ENCODE data around the gene MEF2C. TPM values are rescaled to one million over a fixed set of nuclear protein-coding genes. Genes with fewer than 3 reads are reported as not detected.
A peak's percentile ranks its signal among the peaks of the same experiment; 100 is the strongest.

The MEF2C gene
- total RNA-seq, 1 donor from 2014 or later, result 122 TPM

DNA sequence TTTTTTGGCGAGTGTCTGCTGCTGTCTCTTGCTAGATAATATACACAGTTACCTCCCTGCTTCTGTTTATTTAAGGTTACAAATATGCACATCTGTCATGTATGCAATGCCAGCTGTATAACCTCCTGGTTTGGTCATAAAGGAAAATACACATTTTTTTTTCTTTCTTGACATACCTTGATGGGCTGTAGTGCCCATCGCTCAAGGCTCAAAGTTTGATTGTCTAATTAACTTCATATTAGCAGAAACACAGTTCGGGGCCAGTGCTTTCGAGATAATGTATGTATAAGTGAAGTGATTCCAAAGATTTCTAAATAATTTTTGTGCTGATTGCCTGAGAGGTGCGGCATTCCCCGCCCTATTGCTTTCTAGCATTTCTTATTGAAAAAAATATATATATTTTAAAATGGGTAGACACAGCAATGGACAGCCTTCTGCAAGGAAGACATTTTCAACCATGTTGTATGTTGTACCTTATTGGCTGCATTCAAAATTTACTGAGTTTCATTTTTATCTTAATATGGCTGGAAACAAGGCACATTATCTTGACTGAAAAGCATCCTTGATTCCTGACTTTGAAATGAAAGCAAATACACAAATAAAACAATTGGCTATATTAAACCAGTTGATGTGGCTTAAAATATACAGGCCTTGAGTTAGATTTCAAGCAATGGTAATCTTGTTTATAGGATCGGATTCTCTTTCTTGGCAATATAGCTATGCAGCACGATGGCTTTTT is 206.2 kb downstream of the MEF2C start:
- DNase-seq (ENCODE audit: low read depth in 2 of 2), result no peak

DNA sequence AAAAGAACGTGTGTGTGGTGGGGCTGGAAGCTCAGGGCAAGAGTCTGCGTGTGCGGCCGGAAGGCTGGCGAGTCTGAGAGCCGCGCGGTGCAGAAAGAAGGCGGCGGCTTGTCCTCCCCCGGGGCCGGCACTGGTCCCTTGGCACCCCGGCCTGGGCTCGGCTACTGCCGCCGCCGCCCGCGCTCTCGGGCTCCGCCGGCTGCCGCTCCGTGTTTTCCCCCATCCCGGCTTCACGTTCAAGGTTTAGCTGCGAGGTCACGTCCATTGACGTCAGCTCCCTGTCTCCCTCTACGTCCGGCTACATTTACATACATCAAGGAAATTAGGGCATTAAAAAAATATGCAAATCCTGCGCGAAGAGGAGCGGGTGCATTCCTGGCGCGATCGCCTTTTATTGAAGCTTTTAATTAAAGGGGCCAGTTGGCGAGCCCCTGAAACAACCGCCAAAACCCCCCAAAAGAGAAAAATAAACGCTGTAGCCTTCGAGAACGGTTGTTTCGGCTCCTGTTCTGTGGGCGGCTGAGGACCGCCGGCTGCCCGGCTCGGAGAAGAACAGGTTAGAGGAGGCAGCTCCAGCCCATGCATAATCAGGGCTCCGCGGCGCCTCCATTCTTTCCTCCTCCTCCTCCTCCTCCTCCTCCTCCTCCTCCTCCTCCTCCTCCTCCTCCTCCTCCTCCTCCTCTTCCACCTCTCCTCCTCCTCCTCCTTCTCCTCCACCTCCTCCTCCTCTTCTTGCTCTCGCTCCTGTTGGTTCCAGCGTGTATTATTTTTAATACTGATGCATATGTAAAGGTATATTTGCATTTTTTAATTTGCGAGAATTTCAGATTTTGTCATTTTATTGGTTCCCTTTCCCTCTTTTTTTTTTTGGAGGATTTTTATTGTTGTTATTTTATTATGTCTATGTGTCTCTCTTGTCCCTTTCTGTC is 207.0 kb downstream of the MEF2C start:
- peak in 1 of 2 donors; percentile 62 for DNase-seq (ENCODE audit: low read depth in 2 of 2)

DNA sequence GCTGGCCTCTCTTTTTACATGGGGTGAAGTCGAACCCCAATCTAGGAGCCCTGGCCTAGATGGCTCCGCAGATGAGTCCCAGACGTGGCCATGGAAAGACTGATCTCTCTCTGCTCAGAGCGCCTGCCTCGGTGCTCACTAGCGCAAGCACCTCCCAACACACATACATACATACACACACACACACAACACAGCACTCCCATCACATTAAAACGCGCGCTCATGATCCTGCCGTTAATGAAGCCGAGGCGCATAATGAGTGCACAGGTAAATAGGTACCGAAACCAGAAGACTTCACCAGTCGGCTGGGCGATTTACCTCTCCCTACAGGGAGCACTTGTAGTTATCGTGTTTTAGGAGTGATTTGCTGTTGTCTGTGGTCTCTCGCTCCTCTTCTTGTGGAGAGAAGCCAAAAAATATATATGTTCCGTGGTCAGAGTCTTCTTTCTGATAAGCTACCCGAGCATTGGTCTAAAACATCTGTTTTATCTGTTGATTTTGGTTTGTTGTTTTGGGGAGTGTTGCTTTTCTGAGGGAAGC is 207.7 kb downstream of the MEF2C start:
- DNase-seq (ENCODE audit: low read depth in 2 of 2), result no peak

DNA sequence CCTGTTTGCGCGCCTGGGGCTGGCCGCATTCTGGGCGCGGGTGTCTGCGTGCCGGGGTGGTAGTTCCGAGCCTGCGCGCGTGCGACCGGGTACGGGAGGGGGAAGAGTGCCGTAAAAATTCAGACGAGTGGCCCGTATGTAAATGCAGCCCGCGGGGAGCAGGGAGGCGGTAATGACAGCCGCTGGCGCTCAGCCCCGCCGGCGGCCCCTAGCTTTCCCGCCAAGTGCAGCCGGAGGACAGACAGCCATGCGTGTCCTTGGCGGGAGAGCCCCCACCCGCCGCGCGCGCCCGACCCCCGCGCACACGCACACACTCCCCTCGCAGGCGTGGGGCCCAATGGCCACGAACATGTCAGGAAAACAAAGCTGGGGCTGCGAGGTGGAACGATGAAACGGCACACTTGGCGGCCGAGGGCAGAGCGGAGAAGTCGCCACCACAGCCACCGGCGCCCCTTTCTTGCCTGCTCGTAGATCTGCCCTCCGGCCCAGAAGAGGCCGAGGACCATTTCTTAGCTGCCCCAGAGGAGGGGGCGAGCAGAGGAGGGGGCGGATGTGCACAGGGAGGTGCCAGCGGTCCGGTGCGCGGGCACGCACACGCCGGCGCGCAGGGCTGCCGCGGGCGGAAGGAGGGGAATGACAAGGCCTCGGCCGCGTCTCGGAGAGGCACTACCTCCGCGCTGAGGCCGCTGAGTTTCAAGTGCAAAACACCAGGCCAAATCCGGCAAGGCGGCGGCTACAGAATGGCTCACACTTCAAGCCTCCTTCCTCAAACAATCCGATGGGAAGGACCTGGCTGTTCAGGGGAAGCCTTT is 208.4 kb downstream of the MEF2C start:
- peak in 1 of 2 donors; percentile 27 for DNase-seq (ENCODE audit: low read depth in 2 of 2)

DNA sequence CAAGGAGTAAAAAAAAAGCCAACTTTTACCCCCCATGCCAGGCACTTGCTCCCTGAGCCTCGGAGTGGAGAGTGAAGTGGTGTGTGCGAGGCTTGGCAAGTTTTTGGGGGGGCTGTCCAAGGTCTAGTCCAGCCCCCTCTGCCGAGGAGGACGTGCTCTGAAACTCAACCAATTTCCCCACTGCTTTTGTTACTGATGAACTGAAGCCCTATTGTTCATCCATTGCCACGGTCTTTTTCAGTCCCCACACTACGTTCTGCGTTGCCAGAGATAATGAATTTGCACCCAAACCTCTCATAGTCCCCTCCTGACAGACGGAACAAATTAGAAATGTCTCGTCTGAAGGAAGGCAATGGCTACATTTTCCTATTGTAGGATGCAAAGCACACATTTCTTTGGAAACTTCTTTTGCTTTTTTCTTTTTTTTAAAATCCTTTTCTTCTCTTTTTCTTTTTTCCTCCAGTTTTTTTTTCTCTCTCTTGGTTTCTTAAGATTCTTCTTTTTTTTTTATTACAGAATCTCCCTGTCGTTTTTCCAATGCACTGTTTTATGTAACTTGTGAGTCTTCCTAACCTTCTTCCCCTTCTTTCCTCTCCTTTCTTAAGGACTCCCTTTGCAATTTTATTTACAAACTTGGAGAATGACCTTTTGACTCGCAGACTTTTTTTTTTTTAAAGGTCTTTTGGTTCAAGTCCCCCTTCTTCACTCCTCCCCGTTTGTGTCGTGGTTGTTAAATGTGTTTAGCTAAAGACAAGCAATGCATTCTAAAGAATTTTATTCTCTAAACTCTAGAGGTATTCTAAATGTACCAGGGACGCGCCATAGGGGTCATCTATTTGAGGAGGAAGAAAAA is 209.5 kb downstream of the MEF2C start:
- no peak for DNase-seq (ENCODE audit: low read depth in 2 of 2)

DNA sequence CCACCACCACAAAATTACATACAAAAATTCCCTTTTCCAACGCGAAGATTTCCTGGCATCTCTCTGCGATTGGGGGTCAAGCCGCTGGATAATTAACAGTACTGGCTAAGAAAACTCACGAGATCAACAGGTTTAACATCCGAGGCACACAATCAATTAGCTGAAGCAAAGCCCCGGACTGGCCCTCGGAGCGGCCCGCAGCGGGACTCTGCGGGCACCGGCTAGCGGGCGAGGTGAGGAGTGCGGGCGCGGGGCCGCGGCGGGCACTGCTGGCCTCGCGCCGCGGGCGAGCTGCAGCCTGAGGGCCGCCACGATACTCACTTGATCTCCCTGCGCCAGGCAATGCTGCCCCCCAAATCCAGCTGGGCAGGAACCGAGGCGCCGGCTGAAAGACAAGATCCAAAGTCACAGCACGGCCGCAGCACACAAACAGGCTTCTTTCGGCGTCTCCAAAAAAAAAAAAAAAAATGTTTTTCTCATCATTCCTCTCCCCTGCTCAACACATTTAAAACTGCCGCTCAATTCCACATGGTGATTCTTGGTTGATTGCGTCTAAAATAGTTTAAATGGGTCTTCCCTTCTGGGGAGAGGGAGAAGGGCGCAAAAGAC is 210.2 kb downstream of the MEF2C start:
- no peak for DNase-seq (ENCODE audit: low read depth in 2 of 2)

DNA sequence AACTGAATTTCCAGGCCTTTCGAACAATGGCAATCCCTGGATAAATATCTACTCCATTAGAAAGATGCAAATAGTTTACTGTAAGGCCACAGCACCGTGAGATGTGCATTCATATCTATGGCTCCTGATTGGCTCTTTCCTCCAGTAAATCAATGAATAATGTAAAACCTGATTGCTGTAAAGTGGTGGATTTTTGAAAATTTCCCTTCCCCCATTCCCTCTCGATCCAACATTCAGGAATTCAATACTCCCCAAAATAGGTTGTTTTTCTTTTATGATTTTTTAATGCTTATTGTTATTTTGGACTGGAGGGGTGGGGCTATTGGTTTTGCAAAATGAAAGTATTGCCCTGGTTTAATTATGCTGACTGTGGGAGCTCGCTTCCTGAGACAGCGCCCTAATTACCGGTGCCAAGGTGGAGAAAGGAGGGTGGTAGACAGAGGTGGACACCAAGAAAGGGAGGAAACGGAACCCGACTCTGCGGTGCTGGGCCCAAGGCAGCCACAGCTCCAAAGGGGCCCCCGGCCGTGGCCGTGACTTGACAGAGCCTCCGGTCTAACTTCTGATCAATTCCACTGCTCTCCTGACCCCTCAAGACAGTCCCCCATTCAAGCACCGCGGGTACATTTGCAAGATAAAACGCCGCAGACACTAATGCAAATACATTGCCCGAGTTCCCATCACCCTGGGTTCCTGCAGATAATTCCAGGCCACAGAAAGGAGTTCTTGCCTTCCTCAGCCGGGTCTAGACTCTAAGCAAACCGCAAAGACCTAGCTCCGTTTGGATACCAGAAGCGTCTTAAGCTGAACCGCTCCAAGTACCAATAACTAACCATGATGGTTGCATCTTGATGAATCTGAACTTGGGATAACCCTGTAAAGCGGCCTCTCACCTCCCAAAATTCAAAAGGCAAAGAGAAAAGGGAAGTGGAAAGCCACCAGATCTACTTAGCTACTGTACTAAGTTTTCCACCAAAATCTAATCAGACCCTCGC is 211.2 kb downstream of the MEF2C start:
- no peak for DNase-seq (ENCODE audit: low read depth in 2 of 2)

DNA sequence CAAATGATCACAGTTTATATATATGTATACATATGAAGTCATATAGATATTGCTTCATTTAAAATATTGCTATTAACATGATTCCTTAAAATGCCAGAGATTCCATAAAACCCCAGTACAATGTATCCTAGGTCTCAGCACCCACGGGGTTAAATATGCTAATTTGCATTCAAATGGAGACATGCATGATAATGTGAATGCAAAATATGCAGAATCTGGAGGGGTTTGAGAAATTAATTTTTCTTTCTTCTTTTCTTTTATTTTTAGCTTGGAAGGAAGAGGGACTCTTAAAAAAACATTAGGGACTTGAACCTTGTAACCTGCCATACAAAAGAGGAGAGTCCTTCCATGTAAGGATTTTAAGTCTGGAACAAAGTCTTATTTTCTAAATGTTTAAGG is 211.9 kb downstream of the MEF2C start:
- no peak for DNase-seq (ENCODE audit: low read depth in 2 of 2)

DNA sequence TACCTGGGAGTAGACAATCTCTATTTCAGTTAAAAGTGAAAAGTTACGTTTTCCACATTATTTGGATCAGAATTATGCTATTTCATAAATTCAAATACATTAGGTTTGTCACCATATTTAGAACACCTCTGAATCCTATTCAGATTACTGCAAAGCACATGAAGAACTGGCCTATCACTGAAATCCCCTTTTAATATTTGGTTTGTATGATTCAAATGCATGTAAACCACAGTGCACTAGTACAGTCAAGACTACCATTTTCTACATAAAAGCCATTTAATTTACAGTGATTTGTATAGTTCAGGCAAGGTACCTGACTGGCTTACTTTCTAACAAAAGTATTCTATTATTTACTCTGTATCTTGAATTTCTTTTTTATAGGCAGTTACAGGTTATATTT is 212.5 kb downstream of the MEF2C start:
- no peak for DNase-seq (ENCODE audit: low read depth in 2 of 2)

DNA sequence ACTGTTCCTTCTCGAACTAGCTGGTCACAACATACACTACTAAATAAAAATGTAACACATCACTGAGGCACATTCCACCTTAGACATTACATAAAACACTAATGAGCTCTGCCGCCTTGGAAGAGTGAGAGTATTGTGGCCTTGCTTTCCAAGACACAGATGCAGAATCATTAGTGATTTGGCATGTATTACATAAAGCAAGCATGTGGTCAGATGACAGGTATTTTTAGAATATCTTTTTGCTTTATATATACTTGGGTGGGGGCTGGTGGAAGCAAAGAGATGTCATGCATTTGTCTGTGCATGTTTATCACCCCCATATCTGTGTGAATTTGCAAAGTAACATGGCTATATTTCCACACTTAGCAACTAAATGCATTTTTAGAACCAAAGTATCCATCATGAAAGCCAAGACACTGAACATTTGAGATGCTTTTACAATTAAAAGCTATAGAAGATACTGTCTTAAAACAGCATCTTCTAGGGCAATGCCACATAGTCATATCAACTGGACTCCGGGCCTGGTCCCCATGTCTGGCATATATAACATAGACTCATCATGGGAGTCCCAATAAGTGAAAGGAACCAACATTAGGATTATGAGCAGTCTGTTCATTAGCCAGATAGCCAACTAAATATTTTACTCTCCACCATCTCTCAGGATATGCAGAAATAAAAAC is 213.5 kb downstream of the MEF2C start:
- no peak for DNase-seq (ENCODE audit: low read depth in 2 of 2)

DNA sequence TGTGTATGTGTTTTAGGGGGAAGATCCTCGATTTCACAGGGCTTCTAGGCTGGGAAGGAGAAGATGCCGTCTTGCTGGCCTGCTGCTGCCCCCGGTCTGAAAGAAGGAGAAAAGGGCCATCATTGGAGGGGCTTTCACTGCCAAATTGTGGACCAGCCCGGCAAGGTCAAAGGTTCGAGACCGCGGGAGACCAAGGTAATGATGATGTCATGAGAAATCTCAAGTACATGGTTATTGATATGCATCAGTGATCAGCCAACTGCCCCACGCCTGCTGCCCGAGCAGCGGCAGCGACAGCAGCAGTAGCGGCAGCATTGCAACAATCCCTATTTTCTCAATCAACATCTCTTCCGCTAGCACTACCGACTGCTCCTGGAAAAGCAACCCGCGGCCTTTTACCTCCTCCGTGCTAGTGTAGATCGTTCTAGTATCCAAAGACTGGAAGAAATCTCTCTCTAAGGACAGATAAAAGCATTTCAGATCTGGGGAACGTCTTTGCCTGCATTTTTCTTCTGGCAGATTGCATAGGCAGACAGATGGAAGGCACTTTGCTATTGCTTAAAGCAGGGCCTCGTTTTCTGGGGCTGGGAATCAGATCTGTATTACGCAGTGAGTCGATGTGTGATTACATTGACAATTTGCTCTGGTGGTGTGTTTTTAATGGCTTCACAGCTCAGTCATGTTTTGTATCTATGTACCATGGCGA is 215.3 kb downstream of the MEF2C start:
- no peak for DNase-seq (ENCODE audit: low read depth in 2 of 2)

Measured in lung microvascular endothelial cell (primary cell).